ENCODE measurements around the gene IL1RL2.

Gene IL1RL2

GRCh38 chr2:102158011-102158755, 28.6 kb upstream of the IL1RL2 start:
- DNase-seq (ENCODE audit: low read depth) = no peak

DNA sequence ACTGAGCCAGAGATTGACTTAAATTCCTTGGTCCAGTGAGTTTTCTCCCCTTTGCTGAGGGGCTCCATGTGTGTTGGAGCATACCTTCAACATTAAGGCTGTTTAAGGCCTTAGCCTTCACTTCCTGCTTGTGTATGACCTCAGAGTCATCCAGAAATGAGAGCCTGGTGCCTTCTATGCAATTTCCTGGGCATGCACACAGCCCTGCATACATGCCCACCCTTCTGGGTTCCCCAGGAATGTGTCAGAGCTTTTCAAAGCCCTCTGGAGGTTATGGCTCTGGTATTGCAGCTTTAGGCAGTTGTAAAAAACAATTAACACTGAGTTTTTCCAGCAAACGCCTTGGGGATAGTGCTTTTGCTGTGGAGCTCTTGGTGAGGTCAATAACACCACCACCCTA, 27.5 kb upstream of the IL1RL2 start:
- no peak for DNase-seq (ENCODE audit: low read depth)

- peak; percentile 78 for DNase-seq (ENCODE audit: low read depth)
These were observed 20.5 kb upstream of the IL1RL2 start for GRCh38 chr2:102166189-102166845.

GRCh38 chr2:102168026-102168771, 18.6 kb upstream of the IL1RL2 start:
- DNase-seq (ENCODE audit: low read depth) = no peak

- DNase-seq (ENCODE audit: low read depth) = no peak
These were observed 14.9 kb upstream of the IL1RL2 start for GRCh38 chr2:102171946-102172345.

DNA sequence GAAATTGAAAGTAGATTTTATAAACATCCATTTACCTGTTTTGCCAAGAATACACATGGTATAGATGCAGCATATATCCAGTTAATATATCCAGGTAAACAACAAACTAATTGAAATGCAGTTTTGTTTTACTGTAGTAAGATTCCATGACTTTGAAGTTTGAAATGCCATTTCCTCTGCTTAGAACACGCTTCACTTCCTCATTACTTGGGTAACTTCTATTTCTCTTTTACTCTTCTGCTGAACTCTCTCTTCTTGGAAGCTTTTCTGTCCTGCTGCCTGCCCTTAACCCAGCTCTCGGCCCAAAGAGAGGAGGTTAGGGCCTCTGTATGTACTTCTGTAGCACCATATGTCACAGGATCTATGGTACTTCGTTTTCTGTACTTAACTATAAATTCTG, 14.1 kb upstream of the IL1RL2 start:
- no peak for DNase-seq (ENCODE audit: low read depth)

- DNase-seq (ENCODE audit: low read depth) = no peak
These were observed 10.7 kb upstream of the IL1RL2 start for GRCh38 chr2:102176172-102176571.

GRCh38 chr2:102177814-102178478, 8.9 kb upstream of the IL1RL2 start:
- DNase-seq (ENCODE audit: low read depth) = no peak

GRCh38 chr2:102179061-102179460, 7.8 kb upstream of the IL1RL2 start:
- DNase-seq (ENCODE audit: low read depth) = no peak

DNA sequence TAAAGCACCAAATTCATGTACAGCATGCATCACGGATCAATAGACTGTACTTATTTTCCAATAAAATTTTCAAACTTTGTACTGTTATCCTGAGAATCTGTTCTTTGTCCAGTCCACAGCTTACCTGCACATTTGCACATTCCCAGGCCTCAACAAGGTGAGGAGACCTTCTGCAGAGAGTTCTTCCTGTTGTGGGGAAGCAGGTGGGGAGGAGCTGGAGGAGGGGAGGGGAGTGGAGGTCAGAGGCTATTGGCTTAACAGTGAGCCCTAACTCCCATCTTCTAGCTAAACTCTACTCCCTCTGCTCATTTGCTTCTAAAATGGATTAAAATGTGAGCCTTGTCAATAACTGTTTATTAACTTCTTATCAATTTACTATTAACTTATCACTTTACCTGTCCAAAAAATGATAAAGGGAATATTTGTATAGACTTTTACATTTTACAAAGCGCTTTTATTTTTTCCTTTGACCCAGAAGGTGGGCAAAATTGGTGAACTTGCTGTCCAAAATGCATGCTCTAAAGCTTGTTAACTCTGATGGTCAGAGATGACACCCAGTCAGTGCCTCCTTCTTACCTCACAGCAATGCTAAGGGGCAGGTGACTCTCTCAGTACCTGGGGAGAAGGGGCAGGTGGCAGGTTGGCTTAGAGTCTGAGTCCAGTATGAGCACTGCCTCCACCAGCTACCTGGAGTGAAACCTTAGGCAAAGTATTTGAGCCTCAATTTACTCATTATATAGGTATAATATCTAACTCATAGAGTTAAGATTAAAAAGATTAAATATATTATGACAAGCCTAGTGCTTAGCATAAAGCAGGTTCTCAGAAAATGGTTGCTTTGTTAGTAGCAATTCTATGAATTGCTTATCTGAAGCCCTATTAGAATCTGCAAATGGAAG, 6.8 kb upstream of the IL1RL2 start:
- no peak for DNase-seq (ENCODE audit: low read depth)

- no peak for DNase-seq (ENCODE audit: low read depth)
These were observed 6.2 kb upstream of the IL1RL2 start for GRCh38 chr2:102180687-102180999.

- DNase-seq (ENCODE audit: low read depth) = no peak
These were observed 5.4 kb upstream of the IL1RL2 start for GRCh38 chr2:102181376-102181775.

DNA sequence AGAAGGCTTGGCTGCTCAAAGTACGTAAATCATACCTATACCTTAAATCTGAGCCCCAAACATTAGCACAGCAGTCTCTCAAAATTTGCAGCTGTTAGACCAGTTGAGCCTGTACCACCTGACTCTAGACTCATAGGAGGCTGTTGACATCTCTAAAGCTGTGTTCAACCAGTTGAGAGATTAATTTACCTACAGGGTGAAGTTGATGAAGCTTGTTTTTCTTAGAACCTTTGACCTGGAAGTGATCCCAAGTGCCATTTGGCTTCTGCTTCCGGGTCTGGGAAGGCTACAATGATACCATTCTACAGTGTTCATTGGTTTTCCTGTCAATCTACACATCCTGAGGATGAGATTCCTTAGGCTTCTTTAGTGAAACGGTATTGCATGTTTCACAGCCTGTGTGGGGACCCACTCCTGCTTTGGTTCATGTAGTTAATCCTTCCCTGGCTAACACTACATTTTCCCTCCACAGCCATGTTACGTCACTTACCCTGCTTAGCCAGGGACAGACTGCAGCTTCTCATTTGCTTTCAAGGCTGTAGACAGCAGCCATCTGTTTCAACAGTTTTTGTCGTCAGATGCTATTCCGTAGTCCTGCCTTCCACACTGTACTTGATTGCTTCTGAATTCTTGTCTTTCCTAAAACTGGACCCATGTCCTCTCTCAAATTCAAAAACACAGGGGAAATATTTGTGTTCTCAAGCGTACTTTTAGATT, 4.7 kb upstream of the IL1RL2 start:
- no peak for DNase-seq (ENCODE audit: low read depth)

DNA sequence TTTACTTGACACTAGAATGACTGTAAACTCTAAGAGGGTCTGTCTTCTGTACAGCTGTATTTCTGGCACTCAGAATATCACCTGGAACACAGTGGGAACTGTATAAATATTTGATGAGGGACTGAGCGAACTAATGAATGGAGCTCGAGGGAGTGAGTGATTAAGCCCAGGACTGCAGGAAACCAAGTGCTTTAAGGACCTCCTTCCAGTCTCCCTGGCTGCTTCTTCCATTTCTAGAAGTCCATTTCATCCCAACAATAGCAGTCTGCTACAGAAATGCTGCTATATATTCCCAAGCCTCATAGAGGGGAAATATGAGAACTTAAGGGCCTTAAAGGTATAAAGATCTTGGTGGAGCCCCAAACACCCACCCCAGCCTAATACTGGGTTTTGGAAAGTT, 2.8 kb upstream of the IL1RL2 start:
- DNase-seq (ENCODE audit: low read depth) = no peak

DNA sequence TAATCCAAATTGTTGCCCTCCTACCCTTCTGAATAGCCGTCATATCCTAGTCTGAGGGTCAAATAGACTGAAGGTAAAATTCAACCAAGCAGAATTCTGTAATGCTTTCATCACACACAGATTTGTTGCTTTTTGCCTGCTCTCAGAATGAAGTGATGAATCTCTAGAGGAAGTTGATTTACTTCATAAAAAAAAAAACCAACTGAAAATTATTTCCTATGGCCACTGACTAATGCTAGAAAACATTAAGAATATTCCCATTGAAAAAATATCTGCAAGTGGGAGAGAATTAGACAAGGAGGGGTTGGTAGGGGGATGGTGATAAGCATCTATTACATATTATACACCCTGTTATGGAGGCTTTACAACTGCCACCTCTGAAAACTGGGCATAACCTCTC, 2.3 kb upstream of the IL1RL2 start:
- no peak for DNase-seq (ENCODE audit: low read depth)

DNA sequence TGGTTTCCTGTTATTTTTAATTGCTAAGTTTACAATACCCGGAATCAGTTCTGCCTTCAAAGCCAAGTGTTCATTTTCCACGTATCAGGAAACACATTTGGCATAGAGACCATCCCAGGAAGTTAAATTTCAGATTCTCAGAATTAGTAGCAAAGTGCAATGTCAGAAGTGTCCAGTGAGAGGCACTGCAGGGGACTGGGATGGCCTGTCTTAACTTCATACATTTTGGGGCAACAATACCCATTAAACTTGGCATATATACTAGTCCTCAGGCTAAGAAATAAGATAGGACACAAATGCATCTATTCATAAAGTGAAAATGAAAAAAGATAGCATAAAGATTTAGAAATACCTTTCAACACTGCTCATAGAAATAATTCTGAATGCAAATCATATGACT, 1.5 kb upstream of the IL1RL2 start:
- DNase-seq (ENCODE audit: low read depth) = no peak

DNA sequence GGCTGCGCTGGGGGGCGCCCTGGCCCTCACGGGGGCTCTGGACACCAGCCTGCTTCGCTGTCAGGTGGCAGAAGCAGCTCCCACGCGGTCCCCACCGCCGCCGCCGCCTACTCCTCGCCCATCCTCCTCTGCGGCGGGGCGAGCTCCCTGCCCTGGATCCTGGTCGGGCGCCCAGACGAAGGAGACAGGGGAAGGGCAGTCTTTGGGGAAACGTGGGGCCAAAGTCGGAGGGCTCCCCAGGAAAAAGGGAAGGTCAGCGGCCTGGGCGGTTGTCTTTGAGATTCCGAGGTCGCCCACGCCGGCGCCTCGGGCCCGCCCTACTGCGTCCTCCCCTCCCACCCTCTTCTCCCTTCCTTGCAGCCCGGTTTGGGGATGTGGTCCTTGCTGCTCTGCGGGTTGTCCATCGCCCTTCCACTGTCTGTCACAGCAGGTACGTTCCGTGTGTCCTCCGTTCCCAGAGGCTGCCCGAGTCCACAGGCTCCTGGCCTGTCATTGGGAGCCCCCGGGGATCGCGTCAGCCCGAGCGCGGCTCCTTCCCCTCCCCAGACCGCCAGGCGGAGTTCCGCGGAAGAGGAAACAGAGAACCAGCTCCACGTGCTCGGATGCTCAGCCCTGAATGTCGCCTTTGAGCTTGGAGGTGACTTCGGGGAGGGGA, 800 bp downstream of the IL1RL2 start:
- DNase-seq (ENCODE audit: low read depth) = peak; percentile 13

- no peak for DNase-seq (ENCODE audit: low read depth)
These were observed 3.7 kb downstream of the IL1RL2 start for GRCh38 chr2:102190430-102191107.

GRCh38 chr2:102191501-102191900, 4.7 kb downstream of the IL1RL2 start:
- no peak for DNase-seq (ENCODE audit: low read depth)

DNA sequence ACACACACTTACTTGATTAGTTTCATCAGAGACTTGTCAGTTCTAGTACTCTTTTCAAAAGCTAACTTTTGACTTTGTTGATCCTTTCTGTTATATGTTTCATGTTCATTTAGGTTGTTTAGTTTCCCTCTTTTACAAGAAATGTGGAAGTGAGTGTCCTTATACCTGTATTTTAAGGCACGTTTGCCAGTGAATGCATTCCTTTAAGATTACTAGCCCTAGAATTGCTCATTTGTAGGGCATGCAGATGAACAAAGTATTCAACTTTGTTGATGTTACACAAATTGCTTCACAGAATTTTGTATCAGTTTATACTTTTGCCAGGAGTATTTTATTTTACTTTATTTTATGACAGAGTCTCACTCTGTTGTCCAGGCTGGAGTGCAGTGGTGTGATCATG, 6.3 kb downstream of the IL1RL2 start:
- DNase-seq (ENCODE audit: low read depth) = no peak

Data from stromal cell of bone marrow (primary cell).